ENCODE measurements around the gene FSD2. TPM values are rescaled to one million over a fixed set of nuclear protein-coding genes. Genes with fewer than 3 reads are reported as not detected.
"Not testable (repeated sequence)": the region's sequence is repeated elsewhere in the genome, so short reads cannot be mapped to it uniquely, and the experiment has no call there.

Gene FSD2
- total and polyA plus RNA-seq, 7 donors = 0.51 to 65.3 (median 27.5) TPM

DNA sequence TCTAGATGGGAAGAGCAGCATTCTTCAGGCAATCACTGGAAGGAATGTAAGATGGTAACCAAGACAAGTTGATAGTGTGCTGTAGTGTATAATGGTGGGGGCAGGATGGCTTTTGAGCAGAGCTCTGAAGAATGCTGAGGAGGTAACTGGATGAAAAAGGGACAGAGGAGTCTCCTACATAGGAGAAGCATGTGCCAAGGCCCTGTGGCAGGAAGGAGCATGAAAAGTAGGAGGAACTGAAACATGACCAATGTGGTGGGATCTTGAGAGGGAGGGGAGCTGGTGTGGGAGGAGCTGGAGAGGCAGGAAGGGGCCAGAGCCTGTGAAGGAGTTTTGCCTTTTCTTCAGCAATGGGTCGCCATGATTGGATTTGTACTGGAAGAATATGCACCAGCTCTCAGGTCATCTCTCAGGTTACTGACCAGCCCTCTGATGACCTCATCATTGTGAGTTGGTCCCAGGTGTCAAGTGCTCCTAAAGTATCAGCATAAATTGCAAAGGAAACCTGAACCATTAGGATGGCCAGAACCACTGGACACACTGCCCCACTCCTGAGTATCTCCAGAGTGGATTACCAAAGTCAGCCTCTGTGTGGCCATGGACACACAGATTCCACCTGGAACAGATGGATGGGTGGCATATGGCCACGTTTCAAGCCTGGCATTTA is 38.6 kb downstream of the FSD2 start:
- 48 to 87% (median 49%) methylated on average over 2 of the region's 2 CpGs for WGBS, 3 donors
- TF ChIP-seq, protein P1, sequence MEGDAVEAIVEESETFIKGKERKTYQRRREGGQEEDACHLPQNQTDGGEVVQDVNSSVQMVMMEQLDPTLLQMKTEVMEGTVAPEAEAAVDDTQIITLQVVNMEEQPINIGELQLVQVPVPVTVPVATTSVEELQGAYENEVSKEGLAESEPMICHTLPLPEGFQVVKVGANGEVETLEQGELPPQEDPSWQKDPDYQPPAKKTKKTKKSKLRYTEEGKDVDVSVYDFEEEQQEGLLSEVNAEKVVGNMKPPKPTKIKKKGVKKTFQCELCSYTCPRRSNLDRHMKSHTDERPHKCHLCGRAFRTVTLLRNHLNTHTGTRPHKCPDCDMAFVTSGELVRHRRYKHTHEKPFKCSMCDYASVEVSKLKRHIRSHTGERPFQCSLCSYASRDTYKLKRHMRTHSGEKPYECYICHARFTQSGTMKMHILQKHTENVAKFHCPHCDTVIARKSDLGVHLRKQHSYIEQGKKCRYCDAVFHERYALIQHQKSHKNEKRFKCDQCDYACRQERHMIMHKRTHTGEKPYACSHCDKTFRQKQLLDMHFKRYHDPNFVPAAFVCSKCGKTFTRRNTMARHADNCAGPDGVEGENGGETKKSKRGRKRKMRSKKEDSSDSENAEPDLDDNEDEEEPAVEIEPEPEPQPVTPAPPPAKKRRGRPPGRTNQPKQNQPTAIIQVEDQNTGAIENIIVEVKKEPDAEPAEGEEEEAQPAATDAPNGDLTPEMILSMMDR (IDR thresholded peaks at IDR 0.05) = no peak
- DNase-seq (no peak), ATAC-seq (peak in 2 of 4 donors; percentile 5 to 25)
- Histone ChIP-seq H3K27me3 (ENCODE audit: insufficient read depth in 3 of 3, low read length in 2 of 3) (no peaks in the 10 kb centered on the region), H3K4me1 (peaks cover 78% of the 10 kb centered on the region), H3K9me3 (no peaks in the 10 kb centered on the region), H3K36me3 (ENCODE audit: insufficient read depth in 1 of 2, low read depth in 1 of 2) (peaks cover 0 to 33% of the 10 kb centered on the region in 2 donors), H3K27ac (peak overlapping the region; percentile 98), H3K4me3 (no peak overlapping the region)
- intact Hi-C loops (cut with DNase I) = loop anchor here (5.0 to 10.0 kb wide), 2 partner anchors 35 to 642 kb away; no protein-coding TSS in a partner anchor

- not testable (repeated sequence) for H3K9me3 ChIP-seq; H3K4me3 ChIP-seq; H3K27me3 ChIP-seq (ENCODE audit: insufficient read depth in 3 of 3, low read length in 2 of 3); DNase-seq
- intact Hi-C loops (cut with DNase I) = loop anchor here (5.0 to 10.0 kb wide), 2 partner anchors 36 to 641 kb away; no protein-coding TSS in a partner anchor
- Histone ChIP-seq H3K27ac (peak overlapping the region; percentile 98), H3K4me1 (peaks cover 80% of the 10 kb centered on the region), H3K36me3 (ENCODE audit: insufficient read depth in 1 of 2, low read depth in 1 of 2) (peaks cover 0 to 34% of the 10 kb centered on the region in 2 donors)
- 24 to 52% (median 44%) methylated on average over 7 of the region's 7 CpGs for WGBS, 3 donors
- peak; percentile 24 to 75 (median 50) for ATAC-seq
Observed at GRCh38 chr15:82766201-82766600, 39.7 kb downstream of the FSD2 start.

- TF ChIP-seq, protein P1 (IDR thresholded peaks at IDR 0.05) = no peak
- no peaks in the 10 kb centered on the region for H3K9me3 ChIP-seq
- intact Hi-C loops (cut with DNase I) = loop anchor here (5.0 to 10.0 kb wide), 2 partner anchors 38 to 640 kb away; no protein-coding TSS in a partner anchor
- 42 to 65% (median 44%) methylated on average over 9 of the region's 9 CpGs for WGBS, 3 donors
- H3K4me1 ChIP-seq = peaks cover 80% of the 10 kb centered on the region
- no peaks in the 10 kb centered on the region for H3K27me3 ChIP-seq (ENCODE audit: insufficient read depth in 3 of 3, low read length in 2 of 3)
- H3K4me3 ChIP-seq = no peak overlapping the region
- H3K27ac ChIP-seq = peak overlapping the region; percentile 98
- H3K36me3 ChIP-seq (ENCODE audit: insufficient read depth in 1 of 2, low read depth in 1 of 2) = peaks cover 0 to 41% of the 10 kb centered on the region in 2 donors
- peak in 1 of 4 donors; percentile 3 for ATAC-seq
- DNase-seq = peak in 1 of 2 donors; percentile 51
Observed at GRCh38 chr15:82764740-82765139, 41.1 kb downstream of the FSD2 start.

- peaks cover 74% of the 10 kb centered on the region for H3K4me1 ChIP-seq
- H3K27ac ChIP-seq = peak overlapping the region; percentile 98
- H3K27me3 ChIP-seq (ENCODE audit: insufficient read depth in 3 of 3, low read length in 2 of 3) = no peaks in the 10 kb centered on the region
- DNase-seq (no peak), ATAC-seq (no peak)
- intact Hi-C loops (cut with DNase I) = loop anchor here in 1 of 2 donors (10.0 kb wide), 1 partner anchor 639 kb away; no protein-coding TSS in a partner anchor
- no peaks in the 10 kb centered on the region for H3K9me3 ChIP-seq
- H3K36me3 ChIP-seq (ENCODE audit: insufficient read depth in 1 of 2, low read depth in 1 of 2) = peaks cover 0 to 42% of the 10 kb centered on the region in 2 donors
- 58 to 74% (median 62%) methylated on average over 4 of the region's 4 CpGs for WGBS, 3 donors
- TF ChIP-seq, protein P1 (IDR thresholded peaks at IDR 0.05) = no peak
- H3K4me3 ChIP-seq = no peak overlapping the region
Observed at GRCh38 chr15:82764117-82764490, 41.8 kb downstream of the FSD2 start.

DNA sequence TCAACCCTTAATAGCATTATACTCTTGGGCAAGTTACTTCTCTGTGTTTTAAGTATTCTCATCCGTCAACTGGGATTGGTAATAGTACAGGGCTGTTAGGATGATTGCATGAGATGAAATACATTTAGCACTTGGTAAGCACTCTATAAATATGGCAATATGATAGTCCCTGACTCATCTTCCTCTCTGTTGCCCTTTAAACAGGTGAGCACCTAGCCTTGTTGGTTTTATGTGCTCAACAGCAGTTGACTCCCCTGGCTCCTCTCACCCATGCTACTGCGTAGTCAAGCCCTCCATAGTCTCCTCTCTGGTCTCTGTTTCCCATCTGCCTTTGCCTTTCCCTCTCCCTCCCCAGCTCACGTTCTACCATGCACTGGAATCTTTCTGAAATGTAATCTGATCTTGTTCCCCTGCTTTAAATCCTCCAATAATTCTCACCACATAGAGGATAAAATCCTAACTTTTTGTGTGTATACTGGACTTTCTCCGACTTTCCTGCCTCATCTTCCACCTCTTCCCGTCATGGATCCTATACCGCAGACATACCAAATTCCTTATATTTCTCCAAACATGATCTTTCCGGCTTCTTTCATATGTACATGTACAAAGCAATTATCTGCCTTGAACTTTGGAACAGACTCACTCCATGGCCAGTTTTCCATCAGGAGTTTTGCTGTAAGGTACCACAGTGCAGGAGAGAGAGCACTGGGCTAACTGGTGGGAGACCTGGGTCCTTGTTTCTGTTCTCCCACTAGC is 42.3 kb downstream of the FSD2 start:
- Histone ChIP-seq H3K9me3 (no peaks in the 10 kb centered on the region), H3K36me3 (ENCODE audit: insufficient read depth in 1 of 2, low read depth in 1 of 2) (peaks cover 5 to 48% of the 10 kb centered on the region in 2 donors), H3K4me1 (peaks cover 76% of the 10 kb centered on the region), H3K27me3 (ENCODE audit: insufficient read depth in 3 of 3, low read length in 2 of 3) (no peaks in the 10 kb centered on the region), H3K4me3 (peak overlapping the region; percentile 16), H3K27ac (peak overlapping the region; percentile 98)
- peak; percentile 82 to 93 (median 85) for ATAC-seq
- TF ChIP-seq, protein P1 (IDR thresholded peaks at IDR 0.05) = no peak
- WGBS, 3 donors = 54 to 71% (median 58%) methylated on average over 7 of the region's 7 CpGs
- DNase-seq = peak in 1 of 2 donors; percentile 51
- intact Hi-C loops (cut with DNase I) = loop anchor here in 1 of 2 donors (10.0 kb wide), 1 partner anchor 639 kb away; no protein-coding TSS in a partner anchor
